ENCODE results near the gene POLD4. TPM values are rescaled to one million over a fixed set of nuclear protein-coding genes. Genes with fewer than 3 reads are reported as not detected.
A peak's percentile ranks its signal among the peaks of the same experiment; 100 is the strongest.

Gene POLD4
- total RNA-seq, 2 experiments from 2014 or later, result 31.7 to 39.5 TPM

DNA sequence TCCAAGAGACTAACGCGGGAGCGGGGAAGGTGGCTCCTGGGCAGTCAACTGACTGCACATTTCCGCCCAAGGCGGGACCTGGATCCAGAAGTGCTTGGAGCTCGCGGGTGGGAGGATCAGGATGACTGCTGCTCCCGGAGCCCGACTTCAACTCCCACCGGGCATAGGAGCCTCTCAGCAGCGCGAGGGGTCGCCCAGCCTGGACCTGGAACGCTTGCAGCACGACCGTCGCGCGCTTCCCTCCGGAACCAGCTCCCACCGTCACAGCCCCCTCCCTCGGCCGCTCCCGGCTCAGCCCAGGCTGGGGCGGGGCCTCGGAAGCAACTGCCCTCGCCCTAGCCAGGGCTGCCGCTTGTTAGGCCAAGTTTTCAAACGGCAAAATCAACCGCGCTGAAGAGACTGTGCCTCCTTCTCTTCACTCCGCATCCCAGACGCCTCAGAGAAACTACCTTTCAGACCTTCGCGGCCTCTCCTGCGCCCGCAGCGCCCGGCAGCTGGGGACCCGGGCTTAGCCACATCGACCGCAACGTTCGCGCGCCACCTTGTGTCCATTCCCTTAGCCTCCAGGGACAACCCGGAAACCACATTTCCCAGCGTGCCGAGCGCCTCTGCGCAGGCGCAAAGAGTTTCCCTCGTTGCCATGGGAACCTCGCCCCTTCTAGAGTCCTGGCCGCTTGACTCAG is 36.0 kb downstream of the POLD4 start:
- peak; percentile 96 to 99 (median 98) for DNase-seq
- Mint-ChIP-seq H3K4me3 (peak overlapping the region; percentile 99), H3K27me3 (no peaks in the 10 kb centered on the region), H3K9me3 (no peaks in the 10 kb centered on the region), H3K4me1 (ENCODE audit: low read depth) (peaks cover 54% of the 10 kb centered on the region), H3K27ac (peak overlapping the region; percentile 85), H3K36me3 (ENCODE audit: low read depth) (peaks cover 6% of the 10 kb centered on the region)
- TF ChIP-seq, protein P1, sequence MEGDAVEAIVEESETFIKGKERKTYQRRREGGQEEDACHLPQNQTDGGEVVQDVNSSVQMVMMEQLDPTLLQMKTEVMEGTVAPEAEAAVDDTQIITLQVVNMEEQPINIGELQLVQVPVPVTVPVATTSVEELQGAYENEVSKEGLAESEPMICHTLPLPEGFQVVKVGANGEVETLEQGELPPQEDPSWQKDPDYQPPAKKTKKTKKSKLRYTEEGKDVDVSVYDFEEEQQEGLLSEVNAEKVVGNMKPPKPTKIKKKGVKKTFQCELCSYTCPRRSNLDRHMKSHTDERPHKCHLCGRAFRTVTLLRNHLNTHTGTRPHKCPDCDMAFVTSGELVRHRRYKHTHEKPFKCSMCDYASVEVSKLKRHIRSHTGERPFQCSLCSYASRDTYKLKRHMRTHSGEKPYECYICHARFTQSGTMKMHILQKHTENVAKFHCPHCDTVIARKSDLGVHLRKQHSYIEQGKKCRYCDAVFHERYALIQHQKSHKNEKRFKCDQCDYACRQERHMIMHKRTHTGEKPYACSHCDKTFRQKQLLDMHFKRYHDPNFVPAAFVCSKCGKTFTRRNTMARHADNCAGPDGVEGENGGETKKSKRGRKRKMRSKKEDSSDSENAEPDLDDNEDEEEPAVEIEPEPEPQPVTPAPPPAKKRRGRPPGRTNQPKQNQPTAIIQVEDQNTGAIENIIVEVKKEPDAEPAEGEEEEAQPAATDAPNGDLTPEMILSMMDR (IDR thresholded peaks at IDR 0.05), result peak; percentile 88
- Histone ChIP-seq H3K27me3 (ENCODE audit: control insufficient read depth in 1 of 2, insufficient read depth in 2 of 2, low read length in 2 of 2) (no peaks in the 10 kb centered on the region), H3K4me3 (ENCODE audit: low read length) (peak overlapping the region; percentile 82), H3K9me3 (ENCODE audit: control insufficient read depth in 1 of 2, insufficient read depth in 1 of 2, low read length in 2 of 2) (no peaks in the 10 kb centered on the region), H3K4me1 (ENCODE audit: insufficient read depth, low read length) (peaks cover 42% of the 10 kb centered on the region), H3K27ac (ENCODE audit: low read depth in 1 of 2, low read length in 2 of 2) (peak overlapping the region; percentile 46 to 70), H3K36me3 (ENCODE audit: insufficient read depth, low read length) (no peaks in the 10 kb centered on the region)
- ATAC-seq (ENCODE audit: poor library complexity), result peak; percentile 78
- ChIA-PET POLR2A (interaction anchor here (0.6 to 5.9 kb wide), 20 partner anchors 12 to 176 kb away, joined by 3 to 61 read pairs (median 10); partner anchors contain the start of genes AIP, ANKRD13D, GRK2 and POLD4), CTCF (interaction anchor here (0.5 to 3.0 kb wide), 34 partner anchors 9 to 188 kb away, joined by 3 to 64 read pairs (median 6); partner anchors contain the start of genes ANKRD13D, GRK2, PITPNM1 and POLD4)
- intact Hi-C loops (cut with DNase I, micrococcal nuclease), result loop anchor here (1.0 to 5.0 kb wide), 7 partner anchors 28 to 235 kb away; partner anchors contain the start of genes GRK2 (in 2 of the 2) and ANKRD13D (in 1 of the 2)

DNA sequence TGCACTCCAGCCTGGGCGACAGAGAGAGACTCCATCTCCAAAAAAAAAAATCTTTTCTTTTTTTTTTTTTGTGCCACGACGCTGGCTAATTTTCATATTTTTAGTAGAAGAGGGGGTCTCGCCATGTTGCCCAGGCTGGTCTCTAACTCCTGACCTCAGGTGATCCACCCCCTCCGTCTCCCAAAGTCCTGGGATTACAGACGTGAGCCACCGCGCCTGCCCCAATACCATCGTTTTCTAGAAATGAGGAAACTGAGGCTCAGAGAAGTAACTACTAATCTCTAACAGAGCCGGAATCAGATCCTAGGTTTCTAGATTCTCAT is 36.5 kb downstream of the POLD4 start:
- peaks cover 6% of the 10 kb centered on the region for H3K36me3 Mint-ChIP-seq (ENCODE audit: low read depth)
- H3K9me3 Mint-ChIP-seq, result no peaks in the 10 kb centered on the region
- DNase-seq (no peak), ATAC-seq (ENCODE audit: poor library complexity) (no peak)
- H3K27me3 Mint-ChIP-seq, result no peaks in the 10 kb centered on the region
- intact Hi-C loops (cut with DNase I, micrococcal nuclease), result loop anchor here (1.0 to 5.0 kb wide), 7 partner anchors 28 to 235 kb away; partner anchors contain the start of genes GRK2 (in 2 of the 2) and ANKRD13D (in 1 of the 2)
- peak overlapping the region; percentile 45 to 70 for H3K27ac ChIP-seq (ENCODE audit: low read depth in 1 of 2, low read length in 2 of 2)
- POLR2A ChIA-PET, result interaction anchor here (1.0 to 5.9 kb wide), 15 partner anchors 12 to 176 kb away, joined by 3 to 61 read pairs (median 17); partner anchors contain the start of genes ANKRD13D, GRK2, POLD4 and SSH3
- H3K27me3 ChIP-seq (ENCODE audit: control insufficient read depth in 1 of 2, insufficient read depth in 2 of 2, low read length in 2 of 2), result no peaks in the 10 kb centered on the region
- peak overlapping the region; percentile 82 for H3K4me3 ChIP-seq (ENCODE audit: low read length)
- CTCF ChIA-PET, result interaction anchor here (0.6 to 3.0 kb wide), 32 partner anchors 9 to 189 kb away, joined by 3 to 64 read pairs (median 7); partner anchors contain the start of genes ANKRD13D, GRK2, PITPNM1 and POLD4
- peaks cover 59% of the 10 kb centered on the region for H3K4me1 Mint-ChIP-seq (ENCODE audit: low read depth)
- peak overlapping the region; percentile 99 for H3K4me3 Mint-ChIP-seq
- no peaks in the 10 kb centered on the region for H3K36me3 ChIP-seq (ENCODE audit: insufficient read depth, low read length)
- peak overlapping the region; percentile 85 for H3K27ac Mint-ChIP-seq
- TF ChIP-seq, protein P1 (IDR thresholded peaks at IDR 0.05), result no peak
- peaks cover 47% of the 10 kb centered on the region for H3K4me1 ChIP-seq (ENCODE audit: insufficient read depth, low read length)
- H3K9me3 ChIP-seq (ENCODE audit: control insufficient read depth in 1 of 2, insufficient read depth in 1 of 2, low read length in 2 of 2), result no peaks in the 10 kb centered on the region

DNA sequence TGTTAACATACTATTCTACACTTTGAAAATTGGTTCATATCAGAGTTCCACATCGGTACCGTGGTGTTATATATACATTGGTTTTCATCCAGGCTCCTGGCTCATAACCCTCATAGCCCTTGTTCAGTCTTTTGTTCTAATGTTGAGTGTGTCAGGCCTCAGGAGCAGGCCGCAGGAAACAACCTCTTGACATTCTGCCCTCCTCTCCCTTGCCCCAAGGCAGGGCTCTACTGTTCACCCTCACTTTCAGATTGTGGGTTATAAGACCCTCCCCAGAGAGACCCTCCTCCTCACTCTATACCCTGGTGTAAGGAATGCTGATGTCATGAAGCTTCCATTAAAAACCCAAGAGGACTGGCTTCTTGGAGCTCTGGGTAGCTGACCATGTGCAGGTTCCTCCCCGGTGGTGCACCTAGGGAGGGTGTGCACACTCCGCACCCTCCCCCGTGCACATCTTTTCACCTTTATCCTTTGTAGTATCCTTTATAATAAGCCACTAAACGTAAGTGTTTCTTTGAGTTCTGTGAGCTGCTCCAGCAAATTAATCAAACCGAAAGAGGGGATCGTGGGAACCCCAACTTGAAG is 37.9 kb downstream of the POLD4 start:
- H3K27me3 ChIP-seq (ENCODE audit: control insufficient read depth in 1 of 2, insufficient read depth in 2 of 2, low read length in 2 of 2), result no peaks in the 10 kb centered on the region
- TF ChIP-seq, protein P1 (IDR thresholded peaks at IDR 0.05), result no peak
- DNase-seq, result no peak
- H3K27ac Mint-ChIP-seq, result peak overlapping the region; percentile 38
- no peak overlapping the region for H3K27ac ChIP-seq (ENCODE audit: low read depth in 1 of 2, low read length in 2 of 2)
- H3K9me3 ChIP-seq (ENCODE audit: control insufficient read depth in 1 of 2, insufficient read depth in 1 of 2, low read length in 2 of 2), result no peaks in the 10 kb centered on the region
- peaks cover 62% of the 10 kb centered on the region for H3K4me1 Mint-ChIP-seq (ENCODE audit: low read depth)
- H3K4me3 ChIP-seq (ENCODE audit: low read length), result no peak overlapping the region
- peaks cover 61% of the 10 kb centered on the region for H3K4me1 ChIP-seq (ENCODE audit: insufficient read depth, low read length)
- no peak for ATAC-seq (ENCODE audit: poor library complexity)
- ChIA-PET POLR2A (interaction anchor here (1.3 to 5.9 kb wide), 7 partner anchors 12 to 75 kb away, joined by 6 to 61 read pairs (median 10); partner anchors contain the start of genes ANKRD13D, GRK2 and SSH3), CTCF (interaction anchor here (1.5 to 3.0 kb wide), 3 partner anchors 49 to 67 kb away, joined by 4 to 57 read pairs (median 4); partner anchors contain the start of gene GRK2)
- H3K27me3 Mint-ChIP-seq, result no peaks in the 10 kb centered on the region
- peak overlapping the region; percentile 76 for H3K4me3 Mint-ChIP-seq
- H3K36me3 ChIP-seq (ENCODE audit: insufficient read depth, low read length), result no peaks in the 10 kb centered on the region
- H3K36me3 Mint-ChIP-seq (ENCODE audit: low read depth), result peaks cover 6% of the 10 kb centered on the region
- intact Hi-C loops (cut with DNase I, micrococcal nuclease), result loop anchor here in 1 of 2 experiments (5.0 kb wide), 1 partner anchor 233 kb away; no protein-coding TSS in a partner anchor
- no peaks in the 10 kb centered on the region for H3K9me3 Mint-ChIP-seq
